ENCODE results near the gene TTYH3. TPM values are rescaled to one million over a fixed set of nuclear protein-coding genes. Genes with fewer than 3 reads are reported as not detected.

Gene TTYH3
- total and polyA plus RNA-seq, 2 of the 13 experiments (the other 11 are each of a cell fraction or from before 2014, with no cell fraction given): 26.3 to 50.0 TPM

DNA sequence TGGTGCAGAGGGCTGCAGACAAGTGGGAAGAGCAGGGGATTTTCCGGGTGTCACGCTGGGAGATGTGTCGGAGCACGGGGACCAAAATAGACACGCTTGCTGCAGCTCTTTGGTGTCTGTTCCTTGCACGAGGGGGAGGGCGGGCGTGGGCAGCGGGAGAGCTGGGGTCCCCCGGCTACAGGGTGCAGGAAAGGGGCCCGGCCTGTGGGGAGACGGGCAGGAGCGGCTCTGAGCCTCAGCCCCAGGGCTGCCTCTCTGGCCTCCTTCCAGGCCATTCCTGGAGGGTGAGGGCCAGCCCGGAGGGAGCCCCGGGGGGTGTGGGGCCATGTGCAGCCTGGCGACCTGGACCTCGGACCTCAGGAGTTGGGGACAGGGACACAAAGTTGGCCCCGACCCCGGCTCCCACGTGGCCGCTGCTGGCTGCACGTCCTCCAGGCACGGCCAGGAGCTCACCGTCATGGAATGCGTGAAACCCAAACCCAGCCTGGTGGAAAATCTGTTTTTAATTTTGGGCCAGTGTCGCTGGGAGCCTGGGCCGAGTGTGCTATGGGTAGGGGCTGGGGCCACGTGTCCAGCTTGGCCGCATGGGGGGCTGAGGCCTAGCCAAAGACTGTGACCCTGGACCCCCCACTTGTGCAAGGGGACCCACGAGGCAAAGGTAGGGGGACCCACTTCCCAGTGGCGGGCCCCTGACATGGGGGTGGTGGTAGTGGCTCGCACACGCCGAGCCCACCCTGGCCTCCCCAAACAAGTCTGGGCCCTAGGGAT is 6.6 kb downstream of the TTYH3 start:
- DNase-seq (ENCODE audit: low spot score) (peak; percentile 76), ATAC-seq (peak; percentile 54), FAIRE-seq (no peak)
- peak overlapping the region; percentile 55 for H3K9ac ChIP-seq (ENCODE audit: insufficient read depth, low read depth, low read length)
- ChIA-PET POLR2A (interaction anchor here (1.2 to 1.9 kb wide), 4 partner anchors 9 to 17 kb away, joined by 3 to 7 read pairs (median 4); no protein-coding TSS in a partner anchor), CTCF (ENCODE audit: low intra/inter-chr PET ratio, low total read pairs) (no interaction called here)
- peaks cover 38% of the 10 kb centered on the region; the same call in 1 of the 2 replicates for H4K20me1 ChIP-seq (ENCODE audit: insufficient read depth, low read length)
- no peaks in the 10 kb centered on the region for H3K9me3 ChIP-seq (ENCODE audit: low read length)
- H3K27me3 ChIP-seq (ENCODE audit: control insufficient read depth in 1 of 2, insufficient read depth in 2 of 2, low read length in 2 of 2): no peaks in the 10 kb centered on the region
- in situ Hi-C loops (cut with HindIII; ENCODE audit: extremely low pct_ligation_motif_present, low pct_unique_long_range_greater_than_20kb) (no loop called here), intact Hi-C loops (cut with micrococcal nuclease; ENCODE audit: unreplicated experiment) (no loop called here)
- no TSS peak for BruUV-seq (replicated peaks)
- peak overlapping the region in 1 of 3 experiments; percentile 48; a peak in 1 of 6 replicates for H3K4me3 ChIP-seq (replicated peaks in 1 of 3; ENCODE audit: insufficient read depth in 1 of 3, low read depth in 2 of 3, low read length in 3 of 3)
- peaks cover 79% of the 10 kb centered on the region for H3K79me2 ChIP-seq (ENCODE audit: insufficient read depth, low read length)
- peaks cover 89% of the 10 kb centered on the region for H3K4me1 ChIP-seq (ENCODE audit: insufficient read depth, low read length)
- H3K36me3 ChIP-seq (replicated peaks in 1 of 2; ENCODE audit: control insufficient read depth in 1 of 2, insufficient read depth in 2 of 2, low read length in 2 of 2): peaks cover 8 to 12% of the 10 kb centered on the region in 2 experiments; a peak in 3 of 5 replicates
- peak overlapping the region; percentile 86 for H3K4me2 ChIP-seq (ENCODE audit: low read depth, low read length)
- peak overlapping the region; percentile 79 for H3K27ac ChIP-seq (ENCODE audit: extremely low read length, insufficient read depth, low read length)
- 43% methylated on average over 7 of the region's 34 CpGs for WGBS (ENCODE audit: low lambda C conversion rate)
- no peak overlapping the region for H2AFZ ChIP-seq (ENCODE audit: low read length)
- TF ChIP-seq ELF3 (CRISPR knock-in tag; IDR thresholded peaks at IDR 0.05) (peak; percentile 75), ZNF256 (CRISPR knock-in tag; conservative IDR thresholded peaks at IDR 0.05) (peak; percentile 85), ZNF709 (CRISPR knock-in tag; IDR thresholded peaks at IDR 0.05) (peak; percentile 86), PHF20 (CRISPR knock-in tag; IDR thresholded peaks at IDR 0.05) (peak; percentile 29; the same call in 1 of the 2 replicates), NFIB (CRISPR knock-in tag; IDR thresholded peaks at IDR 0.05; ENCODE audit: borderline replicate concordance) (no peak), SOX5 (CRISPR knock-in tag; IDR thresholded peaks at IDR 0.05; ENCODE audit: borderline replicate concordance) (peak; percentile 79; the same call in 1 of the 2 replicates), TBX2 (CRISPR knock-in tag; IDR thresholded peaks at IDR 0.05; ENCODE audit: borderline replicate concordance) (peak; percentile 87; the same call in 1 of the 2 replicates), ZNF431 (CRISPR knock-in tag; IDR thresholded peaks at IDR 0.05; ENCODE audit: borderline replicate concordance, low read depth) (0 out of 2 replicates have a peak, but pooled peaks have one; percentile 61), ZNF17 (CRISPR knock-in tag; IDR thresholded peaks at IDR 0.05) (no peak), BORCS8-MEF2B (CRISPR knock-in tag; IDR thresholded peaks at IDR 0.05) (peak; percentile 78; the same call in 1 of the 2 replicates), MED1 (CRISPR knock-in tag; IDR thresholded peaks at IDR 0.05) (peak; percentile 96), MZF1 (CRISPR knock-in tag; IDR thresholded peaks at IDR 0.05; ENCODE audit: borderline replicate concordance) (peak; percentile 67; the same call in 1 of the 2 replicates), SATB2 (CRISPR knock-in tag; IDR thresholded peaks at IDR 0.05) (peak; percentile 64; the same call in 1 of the 2 replicates), ZNF589 (CRISPR knock-in tag; conservative IDR thresholded peaks at IDR 0.05) (peak; percentile 81), EED (CRISPR knock-in tag; IDR thresholded peaks at IDR 0.05) (no peak), SIX4 (CRISPR knock-in tag; IDR thresholded peaks at IDR 0.05) (0 out of 2 replicates have a peak, but pooled peaks have one; percentile 35)
- TF ChIP-seq, protein P1, sequence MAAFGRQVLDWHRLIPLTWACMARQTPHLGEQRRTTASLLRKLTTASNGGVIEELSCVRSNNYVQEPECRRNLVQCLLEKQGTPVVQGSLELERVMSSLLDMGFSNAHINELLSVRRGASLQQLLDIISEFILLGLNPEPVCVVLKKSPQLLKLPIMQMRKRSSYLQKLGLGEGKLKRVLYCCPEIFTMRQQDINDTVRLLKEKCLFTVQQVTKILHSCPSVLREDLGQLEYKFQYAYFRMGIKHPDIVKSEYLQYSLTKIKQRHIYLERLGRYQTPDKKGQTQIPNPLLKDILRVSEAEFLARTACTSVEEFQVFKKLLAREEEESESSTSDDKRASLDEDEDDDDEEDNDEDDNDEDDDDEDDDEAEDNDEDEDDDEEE (CRISPR knock-in tag; IDR thresholded peaks at IDR 0.05): peak; percentile 77; the same call in 1 of the 2 replicates
- TF ChIP-seq, protein P2, sequence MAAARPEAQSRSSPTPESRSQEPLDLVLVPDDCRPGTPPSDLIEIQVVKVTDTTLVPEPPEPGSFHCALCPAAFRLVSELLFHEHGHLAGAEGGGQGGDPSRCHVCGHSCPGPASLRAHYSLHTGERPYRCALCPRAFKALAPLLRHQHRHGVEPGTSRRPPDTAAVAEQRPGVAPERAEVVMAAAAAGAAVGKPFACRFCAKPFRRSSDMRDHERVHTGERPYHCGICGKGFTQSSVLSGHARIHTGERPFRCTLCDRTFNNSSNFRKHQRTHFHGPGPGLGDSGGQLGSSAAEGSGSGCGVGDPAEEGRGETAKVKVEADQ (CRISPR knock-in tag; IDR thresholded peaks at IDR 0.05; ENCODE audit: borderline replicate concordance): no peak
- TF ChIP-seq, protein P3, sequence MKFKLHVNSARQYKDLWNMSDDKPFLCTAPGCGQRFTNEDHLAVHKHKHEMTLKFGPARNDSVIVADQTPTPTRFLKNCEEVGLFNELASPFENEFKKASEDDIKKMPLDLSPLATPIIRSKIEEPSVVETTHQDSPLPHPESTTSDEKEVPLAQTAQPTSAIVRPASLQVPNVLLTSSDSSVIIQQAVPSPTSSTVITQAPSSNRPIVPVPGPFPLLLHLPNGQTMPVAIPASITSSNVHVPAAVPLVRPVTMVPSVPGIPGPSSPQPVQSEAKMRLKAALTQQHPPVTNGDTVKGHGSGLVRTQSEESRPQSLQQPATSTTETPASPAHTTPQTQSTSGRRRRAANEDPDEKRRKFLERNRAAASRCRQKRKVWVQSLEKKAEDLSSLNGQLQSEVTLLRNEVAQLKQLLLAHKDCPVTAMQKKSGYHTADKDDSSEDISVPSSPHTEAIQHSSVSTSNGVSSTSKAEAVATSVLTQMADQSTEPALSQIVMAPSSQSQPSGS (CRISPR knock-in tag; IDR thresholded peaks at IDR 0.05): peak; percentile 29; the same call in 1 of the 2 replicates
- TF ChIP-seq, protein P4, sequence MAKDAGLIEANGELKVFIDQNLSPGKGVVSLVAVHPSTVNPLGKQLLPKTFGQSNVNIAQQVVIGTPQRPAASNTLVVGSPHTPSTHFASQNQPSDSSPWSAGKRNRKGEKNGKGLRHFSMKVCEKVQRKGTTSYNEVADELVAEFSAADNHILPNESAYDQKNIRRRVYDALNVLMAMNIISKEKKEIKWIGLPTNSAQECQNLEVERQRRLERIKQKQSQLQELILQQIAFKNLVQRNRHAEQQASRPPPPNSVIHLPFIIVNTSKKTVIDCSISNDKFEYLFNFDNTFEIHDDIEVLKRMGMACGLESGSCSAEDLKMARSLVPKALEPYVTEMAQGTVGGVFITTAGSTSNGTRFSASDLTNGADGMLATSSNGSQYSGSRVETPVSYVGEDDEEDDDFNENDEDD (CRISPR knock-in tag; IDR thresholded peaks at IDR 0.05; ENCODE audit: borderline replicate concordance): peak; percentile 82; the same call in 1 of the 2 replicates

Measured in HepG2 (cell line).